OCI-M2 (cell line): ENCODE data around the gene OXT.
"Not testable (repeated sequence)": the region's sequence is repeated elsewhere in the genome, so short reads cannot be mapped to it uniquely, and the experiment has no call there.

Experiments
- DNase-seq: peaks from one replicate; lab custom pipeline; 2025; ENCODE audit not compliant: unreplicated experiment; lab: John Stamatoyannopoulos, UW

Gene OXT

DNA sequence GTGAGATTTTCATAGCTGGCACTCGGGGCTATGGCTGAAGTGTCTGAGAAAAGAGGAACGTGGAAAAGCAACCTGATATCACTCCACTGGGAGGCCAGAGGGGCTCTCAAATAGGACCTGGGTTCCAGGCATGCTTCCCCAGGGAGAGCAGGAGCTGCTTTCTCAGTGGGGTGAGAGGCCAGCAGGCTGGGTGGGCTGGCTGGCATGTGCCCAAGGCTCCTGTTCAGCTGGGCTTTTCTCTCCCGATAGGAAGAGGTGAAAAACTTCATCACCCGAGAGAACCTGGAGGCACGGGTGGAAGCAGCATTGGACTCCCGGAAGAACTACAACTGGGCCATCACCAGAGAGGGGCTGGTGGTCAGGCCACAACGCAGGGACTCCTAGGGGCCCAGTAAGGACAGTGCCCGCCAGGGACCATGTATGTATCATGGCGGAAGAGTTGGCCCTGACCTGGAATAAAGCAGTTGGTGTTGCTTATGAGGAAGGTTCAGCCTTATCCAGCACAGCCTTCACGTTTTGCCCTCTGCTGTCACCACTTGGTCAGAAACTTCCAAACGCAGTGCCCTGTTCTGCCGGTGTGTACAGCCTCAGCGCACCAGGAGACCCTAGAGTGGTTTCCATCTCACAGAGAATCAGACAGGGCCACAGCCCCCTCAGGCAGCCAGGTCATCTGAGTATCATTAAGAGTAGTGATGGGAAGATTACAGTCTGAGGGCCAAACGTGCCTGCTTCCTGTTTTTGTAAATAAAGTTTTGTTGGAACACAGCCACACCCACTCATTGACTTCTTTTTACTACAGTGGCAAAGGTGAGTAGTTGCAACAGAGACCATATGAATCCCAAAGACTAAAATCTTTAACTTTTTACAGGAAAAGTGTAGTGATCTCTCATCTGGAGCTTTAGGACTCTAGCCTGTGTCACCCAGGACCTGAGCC is 23.7 kb upstream of the OXT start:
- DNase-seq = no peak

DNA sequence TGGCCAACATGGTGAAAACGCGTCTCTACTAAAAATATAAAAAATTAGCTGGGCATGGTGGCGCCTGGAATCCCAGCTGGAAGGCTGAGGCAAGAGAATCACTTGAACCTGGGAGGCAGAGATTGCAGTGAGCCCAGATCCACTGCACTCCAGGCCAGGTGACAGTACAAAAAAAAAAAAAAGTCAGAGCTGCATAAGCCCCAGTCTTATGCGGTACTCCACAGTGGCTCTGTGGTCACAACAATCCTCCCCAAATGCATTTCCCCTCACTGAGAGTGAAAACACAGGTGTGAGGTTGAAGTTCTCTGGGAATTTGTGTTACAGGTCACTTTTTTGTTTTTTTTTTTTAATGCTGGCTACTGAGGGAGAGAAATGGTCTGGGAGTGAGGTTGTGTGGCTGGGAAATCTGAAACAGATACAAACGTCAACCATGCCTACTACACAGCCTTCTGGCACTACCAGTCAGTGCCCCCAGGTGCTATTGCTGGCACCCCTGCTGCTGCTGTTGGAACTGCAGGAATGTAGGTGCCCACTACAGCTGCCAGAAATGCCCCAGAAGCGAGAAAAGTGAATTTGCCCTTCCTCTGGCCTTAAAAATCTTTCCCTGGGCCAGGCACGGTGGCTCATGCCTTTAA is 19.9 kb upstream of the OXT start:
- no peak for DNase-seq

DNA sequence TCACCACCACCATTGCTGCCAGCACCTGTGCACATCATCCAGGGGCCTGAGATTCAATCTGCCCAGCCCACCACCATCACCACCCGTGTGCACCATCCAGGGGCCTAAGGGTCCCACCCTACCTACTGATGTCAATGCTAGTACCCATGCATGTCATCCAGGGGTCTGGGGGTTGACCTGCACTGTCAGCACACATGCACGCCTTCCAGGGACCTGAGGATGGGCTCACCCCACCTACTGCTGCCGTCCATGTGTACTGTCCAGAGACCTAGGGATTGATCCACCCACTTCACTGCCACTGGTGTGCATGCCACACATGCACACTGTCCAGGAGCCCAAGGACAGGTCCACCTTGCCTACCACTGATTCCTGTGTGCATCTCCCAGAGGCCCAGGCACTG is 11.9 kb upstream of the OXT start:
- DNase-seq = no peak

DNA sequence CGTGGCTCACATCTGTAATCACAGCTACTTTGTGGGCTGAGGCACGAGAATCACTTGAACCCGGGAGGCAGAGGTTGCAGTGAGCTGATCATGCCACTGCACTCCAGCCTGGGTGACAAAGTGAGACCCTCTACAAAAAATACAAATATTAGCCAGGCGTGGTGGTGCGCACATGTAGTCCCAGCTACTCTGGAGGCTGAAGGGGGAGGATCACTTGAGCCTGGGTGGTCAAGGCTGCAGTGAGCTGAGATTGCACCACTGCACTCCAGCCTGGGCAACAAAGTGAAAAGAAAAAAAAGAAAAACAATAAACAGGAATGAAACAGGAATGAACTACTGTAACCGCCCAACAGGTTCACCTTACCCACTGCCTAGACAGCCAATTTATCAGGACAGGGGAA is 7.3 kb upstream of the OXT start:
- DNase-seq = not testable (repeated sequence)

DNA sequence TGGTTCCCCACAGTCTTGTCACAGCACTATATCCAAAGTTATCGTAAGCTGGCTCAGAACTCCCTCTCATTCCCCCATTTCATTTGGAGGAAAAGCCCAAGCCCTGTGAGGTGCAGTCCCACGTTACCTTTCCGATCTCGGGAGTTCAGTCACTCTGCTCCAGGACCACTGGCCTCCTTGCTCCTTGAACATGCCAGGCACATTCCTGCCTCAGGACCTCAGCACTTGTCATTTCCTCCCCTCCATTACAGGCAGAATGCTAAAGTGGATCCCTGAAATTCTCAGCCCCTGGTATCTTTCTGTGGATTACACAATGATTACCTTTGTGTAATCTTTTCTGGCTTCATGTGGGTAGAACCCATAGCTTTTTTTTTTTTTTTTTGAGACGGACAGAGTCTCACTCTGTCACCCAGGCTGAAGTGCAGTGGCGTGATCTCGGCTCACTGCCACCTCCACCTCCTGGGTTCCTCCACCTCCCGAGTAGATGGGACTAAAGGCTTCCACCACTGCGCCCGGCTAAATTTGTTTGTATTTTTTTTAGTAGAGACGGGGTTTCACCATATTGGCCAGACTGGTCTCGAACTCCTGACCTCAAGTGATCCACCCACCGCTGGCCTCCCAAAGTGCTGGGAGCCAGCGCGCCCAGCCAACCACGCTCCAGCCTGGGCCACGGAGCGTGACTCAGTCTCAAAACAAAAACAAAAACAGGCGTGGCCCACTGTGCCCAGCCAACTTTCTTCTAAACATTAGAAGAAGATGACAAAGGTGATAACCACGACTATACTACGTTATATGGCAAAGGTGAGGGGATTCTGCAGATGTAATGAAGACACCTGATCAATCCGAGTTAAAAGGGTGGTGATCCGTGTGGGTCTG is 4.0 kb upstream of the OXT start:
- no peak for DNase-seq

DNA sequence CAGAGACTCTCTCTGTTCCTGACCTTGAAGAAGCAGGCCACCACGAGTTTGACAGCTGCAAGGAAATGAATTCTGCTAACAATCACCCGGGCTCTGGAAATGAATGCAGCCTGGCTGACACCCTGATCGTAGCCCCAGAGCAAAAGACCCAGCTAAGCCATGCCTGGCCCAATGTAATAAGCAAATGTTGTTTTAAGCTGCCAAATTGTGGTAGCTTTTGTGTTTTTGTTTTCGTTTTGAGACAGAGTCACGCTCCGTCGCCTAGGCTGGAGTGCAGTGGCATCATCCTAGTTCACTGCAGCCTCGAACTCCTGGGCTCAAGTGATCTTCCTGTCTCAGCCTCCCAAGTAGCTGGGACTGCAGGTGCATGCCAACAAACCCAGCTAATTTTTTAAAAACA is 3.3 kb upstream of the OXT start:
- no peak for DNase-seq

DNA sequence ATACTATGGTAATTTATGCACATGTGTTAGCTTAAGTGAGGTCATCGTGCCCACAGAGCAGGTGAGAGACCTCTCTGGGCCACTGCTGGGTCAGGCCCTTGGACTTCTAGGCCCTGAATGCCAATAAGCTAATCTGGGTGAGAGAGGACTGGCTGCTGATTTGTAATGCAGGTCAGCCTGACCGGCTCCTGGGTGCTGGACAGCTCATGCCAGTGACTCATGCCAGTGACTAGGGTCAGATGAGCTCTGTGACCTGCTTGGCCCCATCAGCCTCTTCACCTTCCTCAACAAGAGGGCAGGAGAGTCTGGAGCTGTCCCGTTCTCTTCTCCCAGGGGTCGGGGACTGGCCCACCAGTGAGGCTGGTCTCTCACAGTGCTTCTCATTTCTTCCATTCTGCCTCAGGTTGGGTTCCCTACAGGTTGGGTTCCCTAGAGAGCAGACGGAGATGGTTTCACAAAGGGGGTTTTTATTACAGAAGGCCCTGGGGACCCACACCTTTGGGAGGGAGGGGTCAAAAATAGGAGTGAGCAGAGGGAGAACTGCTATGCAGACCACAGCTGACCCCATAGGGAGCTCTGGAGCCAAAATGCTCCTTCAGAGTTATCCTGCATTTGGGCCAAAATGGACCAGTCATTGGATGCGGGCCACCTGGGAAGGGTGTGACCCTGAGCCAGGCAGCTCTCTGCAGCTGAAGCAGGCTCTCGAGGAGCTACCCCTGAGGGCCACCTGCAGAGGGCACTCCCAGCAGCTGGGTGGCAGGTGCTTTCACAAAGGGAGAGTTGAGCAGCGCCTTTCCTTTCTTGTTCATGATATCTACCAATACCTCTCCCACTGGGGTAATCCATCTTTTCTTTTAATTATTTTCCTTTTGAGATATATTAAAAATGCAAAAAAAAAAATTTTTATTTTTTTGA is 2.2 kb upstream of the OXT start:
- DNase-seq = no peak

DNA sequence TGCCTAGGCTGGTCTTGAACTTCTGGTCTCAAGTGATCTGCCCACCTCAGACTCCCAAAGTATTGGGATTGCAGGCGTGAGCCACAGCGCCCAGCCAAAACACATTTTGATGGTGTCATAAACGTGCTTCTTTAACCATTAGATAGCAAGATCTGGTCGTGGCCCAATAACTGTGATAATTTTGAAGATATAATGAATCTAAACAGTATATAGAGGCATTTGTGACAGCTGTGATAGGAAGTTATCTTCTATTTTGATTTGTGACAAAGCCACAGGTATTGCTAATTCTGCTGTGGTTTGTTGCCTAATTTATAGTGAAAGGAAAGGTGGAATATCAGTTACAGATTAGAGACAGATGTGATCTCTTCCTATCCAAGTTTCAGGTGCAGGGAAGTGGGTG is 695 bp upstream of the OXT start:
- DNase-seq = no peak

DNA sequence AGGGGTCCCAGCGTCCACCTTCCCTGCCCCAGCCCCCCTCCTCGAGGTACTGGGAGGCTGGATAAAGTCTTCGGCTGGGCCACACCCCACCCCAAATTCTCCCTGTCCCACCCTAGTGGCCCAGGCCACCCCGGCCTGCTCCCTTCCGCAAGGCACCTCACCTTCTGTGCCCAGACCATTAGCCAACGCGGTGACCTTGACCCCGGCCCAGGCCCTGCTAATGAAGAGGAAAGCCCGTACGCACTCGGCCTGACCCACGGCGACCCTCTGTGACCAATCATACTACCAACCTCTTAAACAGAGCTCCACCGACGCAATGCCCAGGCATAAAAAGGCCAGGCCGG is 182 bp upstream of the OXT start:
- DNase-seq = no peak

DNA sequence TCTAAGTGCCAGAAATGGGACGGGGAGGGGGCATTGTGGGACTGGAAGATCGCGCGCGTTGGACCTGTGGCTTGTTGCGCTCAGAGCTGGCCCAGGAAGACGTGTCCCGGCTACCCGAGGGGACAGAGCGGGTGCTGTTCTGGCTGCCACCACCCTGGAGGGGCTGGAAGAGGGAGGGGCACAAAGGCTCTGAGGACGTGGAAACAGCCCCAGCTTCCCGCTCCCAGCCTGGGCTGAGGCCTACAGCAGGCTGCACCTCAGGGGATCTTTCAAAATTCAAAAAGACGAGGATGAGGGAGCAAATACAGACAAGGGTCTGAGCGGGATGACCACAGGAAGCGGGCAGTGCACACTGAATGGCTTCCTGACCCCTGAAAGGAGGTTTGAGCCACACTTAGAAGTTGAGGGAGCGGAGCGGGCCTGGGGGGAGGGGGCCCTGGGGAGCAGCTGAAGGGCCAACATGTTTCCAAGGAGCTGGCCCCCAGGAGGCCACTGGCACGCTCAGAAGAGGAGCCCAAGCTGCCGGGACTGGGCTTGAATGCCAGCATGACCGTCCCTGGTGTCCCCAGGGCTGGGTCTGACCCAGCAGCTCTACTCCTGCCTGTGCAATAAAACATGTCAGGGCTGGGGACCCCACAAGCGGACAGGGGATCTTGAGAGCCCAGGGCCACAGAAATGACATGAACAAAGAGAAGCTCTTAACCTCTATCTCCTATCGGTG is 1.3 kb downstream of the OXT start:
- no peak for DNase-seq

DNA sequence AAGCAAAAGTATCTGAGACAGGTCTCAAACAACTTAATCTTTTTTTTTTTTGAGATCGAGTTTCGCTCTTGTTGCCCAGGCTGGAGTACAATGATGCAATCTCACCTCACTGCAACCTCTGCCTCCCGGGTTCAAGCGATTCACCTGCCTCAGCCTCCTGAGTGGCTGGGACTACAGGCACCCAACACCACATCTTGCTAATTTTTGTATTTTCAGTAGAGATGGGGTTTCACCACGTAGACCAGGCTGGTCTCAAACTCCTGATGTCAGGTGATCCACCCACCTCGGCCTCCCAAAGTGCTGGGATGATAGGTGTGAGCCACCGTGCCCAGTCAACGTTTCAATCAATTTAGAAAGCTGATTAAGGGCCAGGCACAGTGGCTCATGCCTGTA is 1.8 kb downstream of the OXT start:
- DNase-seq = not testable (repeated sequence)

DNA sequence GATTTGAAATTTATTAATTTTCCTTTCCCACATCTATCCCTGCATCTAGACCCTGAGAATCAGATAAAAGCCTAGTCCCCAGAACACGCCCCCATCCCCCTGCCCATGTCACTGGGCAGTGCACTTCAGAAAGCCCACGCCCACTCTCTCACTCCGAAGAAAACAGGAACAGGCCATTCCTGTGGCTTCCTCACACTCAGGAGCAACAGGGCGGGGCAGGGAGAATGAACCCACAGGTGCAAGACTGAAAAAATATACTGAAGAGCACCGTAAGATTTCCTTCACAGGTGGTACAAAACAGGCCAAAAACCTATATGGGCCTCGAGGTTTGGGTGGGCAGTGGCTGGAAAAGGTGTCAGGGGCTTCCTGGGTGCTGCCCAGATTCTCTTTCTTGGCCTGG is 3.4 kb downstream of the OXT start:
- no peak for DNase-seq

DNA sequence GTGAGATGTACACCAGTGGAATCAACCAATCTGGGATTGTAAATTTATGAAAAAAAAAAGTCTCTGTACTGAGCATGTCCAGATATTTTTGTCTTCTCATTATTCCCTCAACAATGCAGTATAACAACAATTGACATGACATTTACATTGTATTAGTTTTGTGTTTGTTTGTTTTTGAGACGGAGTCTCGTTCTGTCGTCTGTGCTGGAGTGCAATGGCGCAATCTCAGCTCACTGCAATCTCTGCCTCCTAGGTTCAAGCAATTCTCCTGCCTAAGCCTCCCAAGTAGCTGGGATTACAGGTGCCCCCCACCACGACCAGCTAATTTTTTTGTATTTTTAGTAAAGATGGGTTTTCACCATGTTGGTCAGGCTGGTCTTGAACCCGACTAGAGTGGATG is 3.9 kb downstream of the OXT start:
- not testable (repeated sequence) for DNase-seq

DNA sequence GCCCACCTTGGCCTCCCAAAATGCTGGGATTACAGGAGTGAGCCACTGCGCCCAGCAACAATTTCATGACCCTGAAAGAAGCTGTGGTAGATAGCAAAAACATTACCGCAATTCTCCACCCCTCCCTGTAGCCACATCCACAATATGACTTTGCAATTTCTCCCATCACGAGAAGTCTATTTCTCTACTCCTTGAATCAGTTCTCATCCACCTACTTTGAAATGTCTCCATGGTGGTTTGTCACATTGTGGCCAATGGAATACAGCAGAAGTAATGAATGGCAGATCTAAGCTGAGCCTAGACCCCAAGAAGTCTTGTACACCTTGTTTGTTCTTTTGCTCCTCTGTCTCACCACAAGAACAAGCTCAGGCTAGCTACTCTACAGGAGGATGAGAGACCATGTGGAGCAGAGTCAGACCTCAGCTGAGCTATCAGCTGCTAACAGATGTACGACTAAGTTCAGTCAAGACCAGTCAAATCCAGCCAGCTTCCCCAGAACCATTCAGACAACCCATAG is 6.3 kb downstream of the OXT start:
- peak; percentile 53 for DNase-seq

DNA sequence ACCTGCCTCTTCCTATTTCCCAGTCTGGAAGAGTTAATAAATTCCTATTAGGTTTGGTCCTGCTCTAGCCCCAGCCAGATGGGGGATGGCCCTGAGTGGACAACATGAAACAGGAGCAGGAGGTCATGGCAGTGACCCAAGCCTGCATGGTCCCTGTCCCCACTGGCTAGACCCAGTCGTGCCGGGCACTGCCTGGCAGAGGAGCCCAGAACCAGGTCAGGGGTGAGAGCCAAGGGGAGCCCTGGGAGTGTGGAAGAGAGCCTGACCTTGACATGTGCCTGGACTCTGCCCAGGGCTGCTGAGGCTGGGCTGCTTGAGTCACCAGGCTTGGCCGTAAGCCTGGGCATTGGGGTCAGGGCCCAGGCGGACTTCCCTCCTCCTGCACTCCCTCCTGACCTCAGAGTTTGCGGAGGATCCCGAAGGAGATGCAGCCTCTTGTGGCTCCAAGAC is 9.5 kb downstream of the OXT start:
- no peak for DNase-seq

DNA sequence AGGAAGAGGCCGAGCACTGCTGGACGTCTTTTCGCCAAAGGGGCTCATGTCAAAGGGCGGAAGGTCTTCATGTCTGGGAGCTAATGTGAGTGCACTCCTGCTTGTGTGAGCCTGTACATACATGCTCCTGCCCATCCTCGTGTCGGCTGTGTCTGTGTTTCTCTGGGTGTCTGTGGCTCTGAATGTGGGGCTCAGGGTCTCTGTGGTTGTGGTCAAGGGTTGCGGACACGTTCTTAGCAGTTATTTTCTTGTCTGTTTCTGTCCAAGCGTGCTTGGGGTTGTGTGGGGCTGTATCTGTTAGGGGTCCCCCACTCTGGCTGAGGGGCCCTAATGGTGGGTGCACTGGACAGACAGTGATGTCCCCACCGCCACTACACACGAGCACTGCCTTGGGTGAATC is 10.2 kb downstream of the OXT start:
- no peak for DNase-seq

DNA sequence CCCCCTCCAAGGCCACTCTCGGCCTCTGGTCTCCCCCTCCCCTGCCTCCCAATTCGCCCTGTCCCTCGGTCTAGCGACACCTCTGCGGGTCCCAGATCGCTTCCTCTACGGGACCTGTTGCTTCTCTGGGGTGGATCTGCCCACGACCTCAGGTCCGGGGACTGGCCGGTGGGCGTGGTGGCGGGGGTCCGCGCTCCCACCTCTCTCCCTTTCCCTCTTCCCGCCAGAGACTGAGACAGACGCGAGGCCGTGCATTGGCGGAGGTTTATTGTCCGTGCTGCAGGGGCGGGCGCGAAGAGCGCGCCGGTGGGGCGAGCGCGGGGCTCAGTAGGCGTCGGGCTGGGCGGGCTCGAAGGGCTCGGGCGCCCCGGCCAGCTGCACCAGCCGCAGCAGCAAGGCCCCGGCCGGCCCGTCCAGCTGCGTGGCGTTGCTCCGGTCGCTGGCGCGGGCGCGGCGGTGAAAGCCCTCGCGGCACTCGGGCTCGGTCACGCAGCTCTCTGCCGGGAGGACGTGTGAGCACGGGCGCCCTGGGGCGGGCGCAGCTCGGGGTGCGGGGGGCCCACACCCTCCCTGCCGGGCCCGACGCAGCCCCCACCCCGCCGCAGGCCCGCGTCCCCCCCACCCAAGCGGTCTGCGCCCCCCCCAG is 11.0 kb downstream of the OXT start:
- no peak for DNase-seq

DNA sequence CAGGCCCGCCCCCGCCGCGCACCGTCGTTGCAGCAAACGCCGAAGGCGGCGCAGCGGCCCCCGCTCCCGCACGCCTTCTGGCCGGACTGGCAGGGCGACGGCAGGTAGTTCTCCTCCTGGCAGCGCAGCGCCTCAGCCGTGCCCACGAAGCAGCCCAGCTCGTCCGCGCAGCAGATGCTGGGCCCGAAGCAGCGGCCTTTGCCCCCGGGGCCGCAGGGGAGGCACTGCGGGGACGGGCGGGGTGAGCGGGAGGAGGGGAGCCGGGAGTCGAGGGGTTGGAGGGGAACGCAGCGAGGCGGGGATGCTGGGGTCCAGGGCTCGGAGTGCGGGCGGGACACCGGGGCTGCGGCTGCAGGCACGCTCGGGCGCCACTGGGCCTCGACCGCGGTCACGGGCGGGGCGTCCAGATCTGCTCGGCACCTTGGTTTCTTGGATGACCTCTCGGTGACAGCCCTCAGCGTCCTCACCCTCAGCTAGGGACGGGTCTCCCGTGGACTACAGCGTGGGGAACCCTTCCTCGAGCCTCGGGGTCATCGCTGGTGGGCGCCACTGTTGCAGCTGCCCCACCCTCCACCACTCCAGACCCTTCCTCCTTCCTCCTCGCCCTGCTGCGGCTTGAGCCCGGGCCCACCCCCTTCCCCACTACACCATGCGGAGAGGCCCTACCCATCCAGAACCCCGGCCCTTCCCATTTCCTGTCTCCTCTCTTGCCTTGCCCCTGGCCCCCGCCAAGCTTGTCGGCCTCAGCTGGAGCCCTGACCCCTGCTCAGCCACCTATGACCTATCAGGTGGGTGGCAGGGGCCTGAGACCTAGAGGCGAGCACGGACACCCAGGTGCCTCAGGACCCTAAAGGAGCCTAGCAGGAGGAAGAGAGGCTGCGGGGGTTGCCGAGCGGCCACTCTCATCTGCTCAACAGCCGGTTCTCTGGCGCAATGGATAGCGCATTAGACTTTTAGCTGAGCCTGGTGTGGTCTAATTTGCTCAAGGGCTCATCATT is 11.8 kb downstream of the OXT start:
- DNase-seq = no peak
